ENCODE measurements around the gene GNB3. TPM values are rescaled to one million over a fixed set of nuclear protein-coding genes. Genes with fewer than 3 reads are reported as not detected.

Gene GNB3
- total RNA-seq, 1 donor from 2014 or later = 16.6 TPM

DNA sequence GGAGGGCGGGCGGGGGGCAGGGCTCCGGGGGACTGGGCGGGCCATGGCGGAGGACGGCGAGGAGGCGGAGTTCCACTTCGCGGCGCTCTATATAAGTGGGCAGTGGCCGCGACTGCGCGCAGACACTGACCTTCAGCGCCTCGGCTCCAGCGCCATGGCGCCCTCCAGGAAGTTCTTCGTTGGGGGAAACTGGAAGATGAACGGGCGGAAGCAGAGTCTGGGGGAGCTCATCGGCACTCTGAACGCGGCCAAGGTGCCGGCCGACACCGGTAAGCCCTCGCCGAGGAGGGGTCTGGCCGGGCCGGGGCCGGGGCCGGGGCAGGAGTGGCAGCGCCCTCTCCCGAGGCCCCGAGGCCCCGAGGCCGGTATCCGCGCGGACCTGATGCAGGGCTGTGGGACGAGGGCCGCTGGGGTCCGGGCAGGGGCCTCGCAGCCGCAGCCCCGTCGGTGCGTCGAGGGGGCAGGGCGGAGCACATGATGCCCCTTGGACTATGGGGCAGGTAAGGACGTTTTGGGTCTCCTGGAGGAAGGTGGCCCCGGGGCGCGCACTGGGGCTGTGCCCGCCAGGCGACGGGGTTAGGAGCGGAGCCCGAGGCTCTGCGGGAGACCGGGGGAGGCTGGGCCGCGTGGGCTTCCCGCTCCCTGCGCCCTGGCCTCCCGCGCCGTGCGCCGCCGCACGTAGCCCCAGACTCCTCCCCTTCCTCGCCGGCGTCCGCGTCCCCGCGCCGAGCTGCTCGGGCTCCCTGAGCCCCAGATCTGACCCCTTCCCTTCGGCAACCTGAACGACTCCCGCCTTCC lies 26.9 kb downstream of the GNB3 start, which contains the start of gene TPI1:
TSS of gene TPI1 (plus strand) at position 119 of the 798 bp plus-strand sequence. CDS start at position 155, 36 bp downstream.
- H3K4me3 Mint-ChIP-seq (ENCODE audit: unreplicated experiment) = peak within 1 kb of the TSS; percentile 96
- Histone ChIP-seq H3K4me2 (ENCODE audit: low read length) (peak within 1 kb of the TSS; percentile 94), H4K20me1 (ENCODE audit: insufficient read depth, low read length) (peaks cover 49% of the 10 kb centered on the region), H3K27me3 (ENCODE audit: insufficient read depth, low read length) (no peaks in the 10 kb centered on the region), H3K4me3 (ENCODE audit: insufficient read depth, low read depth, low read length) (peak within 1 kb of the TSS; percentile 88), H3K79me2 (ENCODE audit: insufficient read depth, low read length) (peaks cover 51% of the 10 kb centered on the region), H3K27ac (ENCODE audit: low read depth, low read length) (peak within 1 kb of the TSS; percentile 70), H3K4me1 (ENCODE audit: insufficient read depth, low read length) (peaks cover 37% of the 10 kb centered on the region), H3K36me3 (ENCODE audit: insufficient read depth, low read length) (peaks cover 27% of the 10 kb centered on the region), H3K9me3 (ENCODE audit: insufficient read depth, low read depth, low read length) (no peaks in the 10 kb centered on the region), H2AFZ (ENCODE audit: low read depth, low read length) (peak within 1 kb of the TSS; percentile 76), H3K9ac (ENCODE audit: low read length) (peak within 1 kb of the TSS; percentile 92)
- peaks cover 37% of the 10 kb centered on the region for H3K36me3 Mint-ChIP-seq (ENCODE audit: low read depth, unreplicated experiment)
- H3K9me3 Mint-ChIP-seq (ENCODE audit: unreplicated experiment) = no peaks in the 10 kb centered on the region
- no peaks in the 10 kb centered on the region for H3K27me3 Mint-ChIP-seq (ENCODE audit: low read depth, unreplicated experiment)
- TF ChIP-seq, protein P1, sequence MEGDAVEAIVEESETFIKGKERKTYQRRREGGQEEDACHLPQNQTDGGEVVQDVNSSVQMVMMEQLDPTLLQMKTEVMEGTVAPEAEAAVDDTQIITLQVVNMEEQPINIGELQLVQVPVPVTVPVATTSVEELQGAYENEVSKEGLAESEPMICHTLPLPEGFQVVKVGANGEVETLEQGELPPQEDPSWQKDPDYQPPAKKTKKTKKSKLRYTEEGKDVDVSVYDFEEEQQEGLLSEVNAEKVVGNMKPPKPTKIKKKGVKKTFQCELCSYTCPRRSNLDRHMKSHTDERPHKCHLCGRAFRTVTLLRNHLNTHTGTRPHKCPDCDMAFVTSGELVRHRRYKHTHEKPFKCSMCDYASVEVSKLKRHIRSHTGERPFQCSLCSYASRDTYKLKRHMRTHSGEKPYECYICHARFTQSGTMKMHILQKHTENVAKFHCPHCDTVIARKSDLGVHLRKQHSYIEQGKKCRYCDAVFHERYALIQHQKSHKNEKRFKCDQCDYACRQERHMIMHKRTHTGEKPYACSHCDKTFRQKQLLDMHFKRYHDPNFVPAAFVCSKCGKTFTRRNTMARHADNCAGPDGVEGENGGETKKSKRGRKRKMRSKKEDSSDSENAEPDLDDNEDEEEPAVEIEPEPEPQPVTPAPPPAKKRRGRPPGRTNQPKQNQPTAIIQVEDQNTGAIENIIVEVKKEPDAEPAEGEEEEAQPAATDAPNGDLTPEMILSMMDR (IDR thresholded peaks at IDR 0.05; ENCODE audit: insufficient read depth, low read depth, low read length) = no peak
- no peak for TF ChIP-seq EZH2 (IDR thresholded peaks at IDR 0.05; ENCODE audit: insufficient read depth, low read length)
- peak within 1 kb of the TSS; percentile 86 for H3K27ac Mint-ChIP-seq (ENCODE audit: unreplicated experiment)
- FAIRE-seq = no peak
- DNase-seq (ENCODE audit: low read depth) = peak; percentile 43
- peaks cover 23% of the 10 kb centered on the region for H3K4me1 Mint-ChIP-seq (ENCODE audit: low read depth, unreplicated experiment)

DNA sequence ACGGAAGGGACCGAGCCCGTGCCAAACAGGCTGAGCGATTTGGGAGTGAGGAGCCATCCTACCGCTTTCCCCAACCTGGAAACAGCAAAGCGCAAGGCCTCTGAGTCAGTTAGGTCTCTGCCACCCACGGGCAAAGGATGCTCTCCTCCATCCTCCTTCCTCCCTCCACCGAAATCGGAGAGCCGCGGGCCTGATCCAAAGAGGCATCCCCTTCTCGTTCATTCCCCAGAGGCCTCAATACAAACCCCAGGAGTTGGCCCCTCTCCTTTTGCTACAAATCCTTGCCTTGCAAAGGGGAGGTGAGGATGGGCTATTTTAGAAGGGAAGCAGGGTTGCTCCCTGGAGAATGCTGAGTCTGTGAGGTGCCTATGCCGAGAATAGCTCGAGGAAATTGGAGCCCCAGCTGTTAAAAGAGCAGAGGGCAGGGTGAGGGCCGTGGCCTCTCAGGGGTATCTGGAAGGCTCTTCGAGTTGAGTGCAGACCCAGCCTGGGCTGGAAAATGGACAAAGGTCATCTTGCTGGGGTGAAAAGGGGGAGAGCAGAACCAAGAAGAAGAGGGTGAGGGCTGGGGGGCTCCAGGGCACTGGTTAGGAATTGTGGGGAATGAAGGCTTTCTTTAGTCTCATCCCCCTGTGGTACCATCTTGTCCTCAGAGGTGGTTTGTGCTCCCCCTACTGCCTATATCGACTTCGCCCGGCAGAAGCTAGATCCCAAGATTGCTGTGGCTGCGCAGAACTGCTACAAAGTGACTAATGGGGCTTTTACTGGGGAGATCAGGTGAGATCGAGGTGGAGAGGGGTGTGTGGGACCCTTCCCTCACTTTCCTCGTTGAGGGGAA lies 27.7 kb downstream of the GNB3 start:
- peaks cover 23% of the 10 kb centered on the region for H3K4me1 Mint-ChIP-seq (ENCODE audit: low read depth, unreplicated experiment)
- H3K27me3 ChIP-seq (ENCODE audit: insufficient read depth, low read length) = no peaks in the 10 kb centered on the region
- peak overlapping the region; percentile 88 for H3K4me3 ChIP-seq (ENCODE audit: insufficient read depth, low read depth, low read length)
- H3K36me3 Mint-ChIP-seq (ENCODE audit: low read depth, unreplicated experiment) = peaks cover 37% of the 10 kb centered on the region
- H3K9ac ChIP-seq (ENCODE audit: low read length) = peak overlapping the region; percentile 92
- H3K36me3 ChIP-seq (ENCODE audit: insufficient read depth, low read length) = peaks cover 24% of the 10 kb centered on the region
- no peak for TF ChIP-seq EZH2 (IDR thresholded peaks at IDR 0.05; ENCODE audit: insufficient read depth, low read length)
- TF ChIP-seq, protein P1 (IDR thresholded peaks at IDR 0.05; ENCODE audit: insufficient read depth, low read depth, low read length) = peak; percentile 20
- DNase-seq (ENCODE audit: low read depth) (no peak), FAIRE-seq (no peak)
- H3K79me2 ChIP-seq (ENCODE audit: insufficient read depth, low read length) = peaks cover 55% of the 10 kb centered on the region
- H3K27me3 Mint-ChIP-seq (ENCODE audit: low read depth, unreplicated experiment) = no peaks in the 10 kb centered on the region
- peak overlapping the region; percentile 96 for H3K4me3 Mint-ChIP-seq (ENCODE audit: unreplicated experiment)
- H3K4me2 ChIP-seq (ENCODE audit: low read length) = peak overlapping the region; percentile 94
- H2AFZ ChIP-seq (ENCODE audit: low read depth, low read length) = no peak overlapping the region
- H3K27ac ChIP-seq (ENCODE audit: low read depth, low read length) = peak overlapping the region; percentile 70
- H3K27ac Mint-ChIP-seq (ENCODE audit: unreplicated experiment) = peak overlapping the region; percentile 86
- H3K9me3 Mint-ChIP-seq (ENCODE audit: unreplicated experiment) = no peaks in the 10 kb centered on the region
- peaks cover 37% of the 10 kb centered on the region for H3K4me1 ChIP-seq (ENCODE audit: insufficient read depth, low read length)
- H4K20me1 ChIP-seq (ENCODE audit: insufficient read depth, low read length) = peaks cover 49% of the 10 kb centered on the region
- no peaks in the 10 kb centered on the region for H3K9me3 ChIP-seq (ENCODE audit: insufficient read depth, low read depth, low read length)

Data from astrocyte (in vitro differentiated cells and primary cell).